Astrocyte of the hippocampus (primary cell): Measurements from ENCODE around the gene LOC128125822.
"Not testable (repeated sequence)": the region's sequence is repeated elsewhere in the genome, so short reads cannot be mapped to it uniquely, and the experiment has no call there.

Experiments used
- DNase-seq: peaks from one replicate; pipeline ENCODE4 v3.0.0; 2011; ENCODE audit warnings: low read depth, low spot score

The LOC128125822 gene

GRCh38 chr6:63582579-63583231 is 10.4 kb downstream of the LOC128125822 start:
- no peak for DNase-seq

GRCh38 chr6:63584125-63584514 is 11.8 kb downstream of the LOC128125822 start:
- DNase-seq: no peak

GRCh38 chr6:63584566-63584965 is 12.3 kb downstream of the LOC128125822 start:
- DNase-seq: no peak

- not testable (repeated sequence) for DNase-seq
These were observed 13.4 kb downstream of the LOC128125822 start for GRCh38 chr6:63585652-63586051.

- DNase-seq: no peak
These were observed 17.7 kb downstream of the LOC128125822 start for GRCh38 chr6:63589952-63590411.

GRCh38 chr6:63592886-63593285 is 20.6 kb downstream of the LOC128125822 start:
- DNase-seq: no peak

- DNase-seq: peak; percentile 34
These were observed 25.1 kb downstream of the LOC128125822 start for GRCh38 chr6:63597141-63598048.

GRCh38 chr6:63598049-63599036 is 26.1 kb downstream of the LOC128125822 start:
- DNase-seq: peak; percentile 78

GRCh38 chr6:63599243-63599642 is 27.0 kb downstream of the LOC128125822 start:
- no peak for DNase-seq

- DNase-seq: no peak
These were observed 27.9 kb downstream of the LOC128125822 start for GRCh38 chr6:63600136-63600535.

- no peak for DNase-seq
These were observed 37.0 kb downstream of the LOC128125822 start for GRCh38 chr6:63609231-63609630.

- DNase-seq: no peak
These were observed 38.7 kb downstream of the LOC128125822 start for GRCh38 chr6:63610944-63611343.

GRCh38 chr6:63611560-63611959 is 39.3 kb downstream of the LOC128125822 start:
- no peak for DNase-seq

GRCh38 chr6:63615590-63615989 is 43.3 kb downstream of the LOC128125822 start:
- DNase-seq: no peak
